BLaER1 (cell line): Measurements from ENCODE around the gene KAT6B.
"Not testable (repeated sequence)": the region's sequence is repeated elsewhere in the genome, so short reads cannot be mapped to it uniquely, and the experiment has no call there.

ENCODE experiments used
- H3K27ac ChIP-seq: shearing (Covaris generic); formaldehyde crosslinking; 2 replicates; pipeline ENCODE4 v1.8.1; 2022
- H3K27me3 ChIP-seq: shearing (Covaris generic); formaldehyde crosslinking; 2 replicates; pipeline ENCODE4 v1.8.1; 2022
- H3K36me3 ChIP-seq: shearing (Covaris generic); formaldehyde crosslinking; 2 replicates; pipeline ENCODE4 v1.8.1; 2022
- H3K4me1 ChIP-seq: shearing (Covaris generic); formaldehyde crosslinking; 2 replicates; pipeline ENCODE4 v1.8.1; 2022
- H3K4me2 ChIP-seq: shearing (Covaris generic); formaldehyde crosslinking; 2 replicates; pipeline ENCODE4 v1.8.1; 2022
- H3K4me3 ChIP-seq: shearing (Covaris generic); formaldehyde crosslinking; 2 replicates; pipeline ENCODE4 v1.8.1; 2022
- H3K9ac ChIP-seq: shearing (Covaris generic); formaldehyde crosslinking; 2 replicates; pipeline ENCODE4 v1.8.1; 2022
- H3K9me3 ChIP-seq: shearing (Covaris generic); formaldehyde crosslinking; 2 replicates; pipeline ENCODE4 v1.8.1; 2022
- H4K20me1 ChIP-seq: shearing (Covaris generic); formaldehyde crosslinking; 2 replicates; pipeline ENCODE4 v1.8.1; 2022
- Cebpa-rat ChIP-seq: shearing (Covaris generic); IDR thresholded peaks from 2 replicates; pipeline ENCODE4 v1.8.1; 2022

Gene KAT6B

GRCh38 chr10:75043256-75044131 is 217.1 kb downstream of the KAT6B start:
- H4K20me1 ChIP-seq = no peaks in the 10 kb centered on the region
- no peak overlapping the region for H3K4me3 ChIP-seq
- TF ChIP-seq Cebpa-rat = no peak
- no peaks in the 10 kb centered on the region for H3K27me3 ChIP-seq
- no peak overlapping the region for H3K9ac ChIP-seq
- no peak overlapping the region for H3K27ac ChIP-seq
- H3K4me2 ChIP-seq = no peak overlapping the region
- H3K4me1 ChIP-seq = peaks cover 13% of the 10 kb centered on the region
- H3K36me3 ChIP-seq = no peaks in the 10 kb centered on the region
- no peaks in the 10 kb centered on the region for H3K9me3 ChIP-seq

GRCh38 chr10:75048669-75049098 is 222.3 kb downstream of the KAT6B start:
- no peak overlapping the region for H3K4me3 ChIP-seq
- no peaks in the 10 kb centered on the region for H4K20me1 ChIP-seq
- no peak overlapping the region for H3K9ac ChIP-seq
- H3K27me3 ChIP-seq = no peaks in the 10 kb centered on the region
- no peaks in the 10 kb centered on the region for H3K36me3 ChIP-seq
- no peak; the same call in 1 of the 2 replicates for TF ChIP-seq Cebpa-rat
- H3K4me1 ChIP-seq = peaks cover 13% of the 10 kb centered on the region
- H3K9me3 ChIP-seq = no peaks in the 10 kb centered on the region
- no peak overlapping the region for H3K27ac ChIP-seq
- no peak overlapping the region for H3K4me2 ChIP-seq

GRCh38 chr10:75049316-75050148 is 223.1 kb downstream of the KAT6B start:
- H4K20me1 ChIP-seq = no peaks in the 10 kb centered on the region
- no peak overlapping the region for H3K4me2 ChIP-seq
- H3K27me3 ChIP-seq = no peaks in the 10 kb centered on the region
- H3K36me3 ChIP-seq = no peaks in the 10 kb centered on the region
- H3K4me3 ChIP-seq = no peak overlapping the region
- no peak overlapping the region for H3K27ac ChIP-seq
- no peak overlapping the region for H3K9ac ChIP-seq
- peaks cover 13% of the 10 kb centered on the region for H3K4me1 ChIP-seq
- TF ChIP-seq Cebpa-rat = no peak
- no peaks in the 10 kb centered on the region for H3K9me3 ChIP-seq

- Histone ChIP-seq H3K9me3 (no peaks in the 10 kb centered on the region), H3K4me3 (no peak overlapping the region), H3K4me2 (no peak overlapping the region), H3K9ac (no peak overlapping the region), H3K27ac (no peak overlapping the region), H3K4me1 (peaks cover 13% of the 10 kb centered on the region), H3K27me3 (no peaks in the 10 kb centered on the region), H3K36me3 (no peaks in the 10 kb centered on the region), H4K20me1 (no peaks in the 10 kb centered on the region)
- no peak for TF ChIP-seq Cebpa-rat
These were observed 223.9 kb downstream of the KAT6B start for GRCh38 chr10:75050149-75050919.

- TF ChIP-seq Cebpa-rat = no peak
- peaks cover 11% of the 10 kb centered on the region for H3K4me1 ChIP-seq
- no peak overlapping the region for H3K27ac ChIP-seq
- H3K4me3 ChIP-seq = no peak overlapping the region
- no peaks in the 10 kb centered on the region for H4K20me1 ChIP-seq
- H3K27me3 ChIP-seq = no peaks in the 10 kb centered on the region
- no peaks in the 10 kb centered on the region for H3K9me3 ChIP-seq
- no peaks in the 10 kb centered on the region for H3K36me3 ChIP-seq
- no peak overlapping the region for H3K9ac ChIP-seq
- no peak overlapping the region for H3K4me2 ChIP-seq
These were observed 224.9 kb downstream of the KAT6B start for GRCh38 chr10:75051308-75051707.

GRCh38 chr10:75055896-75056406 is 229.6 kb downstream of the KAT6B start:
- H3K9ac ChIP-seq, H3K4me1 ChIP-seq, H3K27ac ChIP-seq, H3K4me3 ChIP-seq, H3K27me3 ChIP-seq, H3K36me3 ChIP-seq, H3K9me3 ChIP-seq, H3K4me2 ChIP-seq, H4K20me1 ChIP-seq: not testable (repeated sequence)

- Histone ChIP-seq H3K9ac (no peak overlapping the region), H3K36me3 (no peaks in the 10 kb centered on the region), H3K4me3 (no peak overlapping the region), H3K4me2 (no peak overlapping the region), H3K9me3 (no peaks in the 10 kb centered on the region), H3K4me1 (peaks cover 18% of the 10 kb centered on the region), H4K20me1 (no peaks in the 10 kb centered on the region), H3K27ac (no peak overlapping the region), H3K27me3 (no peaks in the 10 kb centered on the region)
- TF ChIP-seq Cebpa-rat = no peak
These were observed 231.3 kb downstream of the KAT6B start for GRCh38 chr10:75057680-75058079.

- no peaks in the 10 kb centered on the region for H3K36me3 ChIP-seq
- no peak for TF ChIP-seq Cebpa-rat
- H3K9me3 ChIP-seq = no peaks in the 10 kb centered on the region
- no peak overlapping the region for H3K4me3 ChIP-seq
- H3K27me3 ChIP-seq = no peaks in the 10 kb centered on the region
- no peak overlapping the region for H3K9ac ChIP-seq
- H3K4me1 ChIP-seq = peaks cover 22% of the 10 kb centered on the region
- H3K4me2 ChIP-seq = no peak overlapping the region
- no peaks in the 10 kb centered on the region for H4K20me1 ChIP-seq
- no peak overlapping the region for H3K27ac ChIP-seq
These were observed 231.8 kb downstream of the KAT6B start for GRCh38 chr10:75058161-75058560.

GRCh38 chr10:75061709-75062505 is 235.5 kb downstream of the KAT6B start:
- Histone ChIP-seq H4K20me1 (no peaks in the 10 kb centered on the region), H3K4me3 (no peak overlapping the region), H3K9ac (no peak overlapping the region), H3K27me3 (no peaks in the 10 kb centered on the region), H3K4me1 (peaks cover 38% of the 10 kb centered on the region), H3K9me3 (no peaks in the 10 kb centered on the region), H3K4me2 (peak overlapping the region; percentile 64), H3K27ac (peak overlapping the region; percentile 5; the same call in 1 of the 2 replicates), H3K36me3 (no peaks in the 10 kb centered on the region)
- no peak for TF ChIP-seq Cebpa-rat
